Measurements from ENCODE around the gene IMPDH1.
"Not testable (repeated sequence)": the region's sequence is repeated elsewhere in the genome, so short reads cannot be mapped to it uniquely, and the experiment has no call there.

Gene IMPDH1

DNA sequence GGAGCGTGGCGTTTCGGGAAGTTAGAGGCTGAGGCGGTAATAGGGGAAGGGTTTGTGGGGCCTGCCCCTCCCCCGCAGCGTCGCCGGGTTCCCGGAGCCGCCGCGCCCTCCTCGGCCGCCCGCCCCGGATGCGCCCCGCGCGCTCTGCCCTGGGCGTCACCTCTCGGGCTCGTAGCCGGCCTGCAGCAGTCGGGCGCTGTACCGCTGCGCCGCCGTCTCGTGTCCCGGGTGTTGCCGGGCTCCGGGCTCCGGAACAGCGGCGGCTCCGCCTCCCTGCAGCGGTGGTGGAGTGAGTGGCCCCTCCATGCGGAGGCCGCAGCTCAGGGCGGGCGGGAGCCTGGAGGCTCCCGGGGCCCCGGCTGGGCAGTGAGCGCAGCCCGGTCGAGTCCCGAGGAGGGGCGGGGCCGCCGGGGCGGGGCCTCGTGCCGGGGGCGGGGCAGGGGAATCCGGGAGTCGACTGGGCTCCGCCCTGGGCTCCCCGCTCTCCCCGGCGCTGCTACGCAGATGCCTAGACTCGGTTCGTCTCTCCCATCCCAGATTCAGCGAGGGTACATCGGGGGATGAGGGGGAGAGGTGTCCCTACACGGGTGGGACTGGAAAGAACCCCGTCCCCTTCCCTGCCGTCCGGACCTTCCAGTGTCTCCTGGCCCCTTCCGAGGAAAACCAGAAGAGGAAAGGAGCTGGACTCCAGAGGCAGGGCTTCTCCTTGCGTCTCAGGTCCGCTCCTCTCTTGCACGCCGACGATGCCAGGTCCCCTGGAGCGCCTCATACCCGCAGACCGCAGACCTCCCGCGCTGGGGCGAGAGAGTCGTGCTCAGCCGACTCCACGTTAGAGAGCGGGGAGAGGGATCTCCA lies at the start of gene IMPDH1:
IMPDH1 (minus strand) TSS at position 387 of the 855 bp plus-strand sequence; CDS start at position 306, 81 bp downstream.
- DNase-seq (ENCODE audit: low read depth in 1 of 2, low spot score in 1 of 2), result peak; percentile 76 to 84

DNA sequence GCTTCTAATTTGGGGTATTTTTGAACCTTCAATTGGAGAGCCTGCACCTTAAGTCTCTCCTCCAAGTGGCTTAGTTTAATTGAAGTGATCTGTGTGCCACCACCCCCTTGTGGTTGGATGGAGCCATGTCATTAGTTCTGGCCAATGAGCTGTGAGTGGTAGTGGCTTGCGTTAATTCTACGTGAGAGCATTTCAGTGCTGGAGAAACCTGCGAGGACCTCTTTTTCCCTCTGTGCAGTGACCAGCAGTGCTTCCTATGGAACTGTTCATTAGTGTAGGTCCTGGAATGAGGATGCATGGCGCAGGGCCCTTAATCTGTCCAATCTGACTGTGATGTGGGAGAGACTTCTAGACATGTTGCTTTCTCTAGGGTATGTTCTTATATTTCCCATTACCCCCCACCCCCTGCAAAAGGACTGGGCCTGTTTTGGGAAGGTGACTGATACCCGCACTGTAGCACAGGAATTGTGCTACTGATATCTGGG lies 49.7 kb upstream of the IMPDH1 start:
- peak; percentile 18 to 49 for DNase-seq (ENCODE audit: low read depth in 1 of 2, low spot score in 1 of 2)

DNA sequence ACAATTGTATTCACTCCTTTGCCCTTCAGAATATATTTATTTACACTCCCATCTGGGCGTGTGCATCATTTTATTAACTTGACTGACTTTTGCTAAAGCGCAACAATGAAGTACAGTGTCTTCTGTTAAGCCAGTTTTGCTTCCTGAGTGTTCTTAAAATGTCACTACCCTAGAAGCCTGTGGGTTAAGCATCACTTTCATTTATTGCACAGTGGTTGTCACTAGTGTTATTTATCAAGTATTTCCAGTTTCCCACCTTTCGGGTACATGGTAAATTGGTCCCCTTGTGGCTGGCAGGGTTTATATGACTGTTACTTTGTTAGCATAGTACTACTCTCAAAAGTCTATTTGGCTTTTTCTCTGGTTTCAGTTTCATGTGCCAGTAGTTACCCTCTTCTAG lies 49.2 kb upstream of the IMPDH1 start:
- DNase-seq (ENCODE audit: low read depth in 1 of 2, low spot score in 1 of 2), result peak in 1 of 2 donors; percentile 27

DNA sequence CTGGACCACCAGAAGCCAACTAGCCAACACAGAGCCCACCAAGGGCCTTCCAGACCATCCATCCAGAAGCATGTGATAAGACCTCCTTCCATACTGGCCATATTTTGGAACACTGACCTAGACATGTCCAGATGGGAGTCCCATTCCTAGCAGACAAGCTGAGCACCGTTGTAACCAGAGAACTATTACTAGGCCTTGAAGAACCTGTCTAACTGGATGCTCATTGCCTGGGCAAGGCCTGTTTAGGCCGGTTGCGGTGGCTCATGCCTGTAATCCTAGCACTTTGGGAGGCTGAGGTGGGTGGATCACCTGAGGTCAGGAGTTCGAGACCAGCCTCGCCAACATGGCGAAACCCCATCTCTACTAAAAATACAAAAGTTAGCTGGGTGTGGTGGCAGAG lies 47.6 kb upstream of the IMPDH1 start:
- not testable (repeated sequence) for DNase-seq (ENCODE audit: low read depth in 1 of 2, low spot score in 1 of 2)

DNA sequence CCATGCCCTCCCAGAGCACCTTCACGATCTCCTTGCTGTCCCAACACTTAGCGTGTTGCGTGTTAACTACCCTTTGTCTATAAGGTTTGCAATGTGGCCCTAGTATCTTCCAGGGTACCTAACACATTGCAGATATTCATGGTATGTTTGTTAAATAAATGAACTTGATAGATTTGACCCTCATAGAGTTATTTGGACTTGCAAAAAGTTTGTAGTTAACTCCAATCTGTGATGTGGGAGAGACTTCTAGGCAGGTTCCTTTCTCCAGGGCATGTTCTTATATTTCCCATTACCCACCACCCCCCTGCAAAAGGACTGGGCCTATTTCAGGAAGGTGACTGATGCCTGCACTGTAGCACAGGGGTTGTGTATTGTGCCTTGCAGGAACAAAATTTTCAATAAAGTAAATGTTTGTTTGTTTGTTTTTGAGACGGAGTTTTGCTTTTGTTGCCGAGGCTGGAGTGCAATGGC lies 46.5 kb upstream of the IMPDH1 start:
- no peak for DNase-seq (ENCODE audit: low read depth in 1 of 2, low spot score in 1 of 2)

DNA sequence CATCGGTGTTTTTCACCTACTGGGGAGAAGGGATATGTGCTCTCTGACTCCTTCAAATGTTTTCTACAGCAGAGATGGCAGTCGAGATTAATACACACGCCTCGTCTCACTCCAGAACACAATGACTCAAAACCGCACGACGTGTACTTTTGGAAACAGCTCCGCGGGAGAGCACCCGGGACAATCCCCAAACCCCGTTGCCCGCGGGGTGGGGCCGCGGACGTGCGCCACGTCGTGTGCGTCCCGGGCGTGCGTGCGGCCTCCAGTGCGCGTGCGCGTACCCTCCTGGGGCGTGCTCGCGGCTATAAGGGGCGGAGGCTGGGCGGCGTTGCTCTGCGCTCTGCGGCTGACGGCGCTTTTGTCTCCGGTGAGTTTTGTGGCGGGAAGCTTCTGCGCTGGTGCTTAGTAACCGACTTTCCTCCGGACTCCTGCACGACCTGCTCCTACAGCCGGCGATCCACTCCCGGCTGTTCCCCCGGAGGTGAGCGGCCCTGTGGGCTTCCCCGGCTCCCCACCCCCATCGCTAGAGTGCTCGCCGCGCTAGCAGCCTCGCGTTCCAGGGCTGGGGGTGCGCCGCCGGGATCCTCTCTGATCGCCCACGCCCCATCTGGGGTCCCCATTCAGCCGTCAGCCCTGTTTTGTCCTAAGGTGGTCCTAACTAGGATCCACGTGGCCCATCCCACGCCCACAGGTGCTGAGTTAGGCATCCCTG lies 45.9 kb upstream of the IMPDH1 start, which contains the start of gene HILPDA:
HILPDA (plus strand) TSS at position 336 of the 712 bp plus-strand sequence. CDS start 1,391 bp downstream, outside the sequence.
- DNase-seq (ENCODE audit: low read depth in 1 of 2, low spot score in 1 of 2), result peak; percentile 87 to 95

DNA sequence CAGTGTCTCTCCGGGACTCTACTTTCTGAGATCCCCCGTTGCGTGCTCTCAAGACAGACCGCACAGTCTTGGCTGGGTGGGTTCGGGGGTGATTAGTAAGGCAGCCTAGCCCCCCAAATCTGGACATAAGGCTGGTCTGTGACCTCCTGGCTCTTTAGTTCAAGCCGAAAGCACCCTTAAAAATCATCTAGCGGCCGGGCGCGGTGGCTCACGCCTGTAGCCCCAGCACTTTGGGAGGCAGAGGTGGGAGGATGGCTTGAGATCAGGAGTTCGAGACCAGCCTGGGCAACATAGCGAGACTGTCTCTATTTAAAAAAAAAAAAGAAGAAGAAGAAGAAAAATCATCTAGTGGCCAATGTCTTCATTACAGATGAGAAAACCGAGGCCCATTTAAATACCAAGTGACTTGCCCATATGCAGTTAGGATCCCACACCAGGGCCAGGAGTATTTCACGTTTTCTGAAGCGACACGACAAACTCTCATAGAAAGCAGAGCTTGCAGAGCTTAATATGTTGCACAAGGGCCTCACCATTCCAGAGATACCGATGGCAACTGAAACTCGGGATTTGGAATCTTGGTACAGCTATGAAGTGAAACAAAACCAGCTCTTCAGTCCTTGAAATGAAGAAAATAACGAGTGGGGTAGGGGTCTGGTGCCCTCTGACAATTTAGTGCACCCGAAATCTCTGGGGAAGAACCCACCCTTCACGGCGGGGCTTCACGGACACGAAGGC lies 45.2 kb upstream of the IMPDH1 start:
- no peak for DNase-seq (ENCODE audit: low read depth in 1 of 2, low spot score in 1 of 2)

DNA sequence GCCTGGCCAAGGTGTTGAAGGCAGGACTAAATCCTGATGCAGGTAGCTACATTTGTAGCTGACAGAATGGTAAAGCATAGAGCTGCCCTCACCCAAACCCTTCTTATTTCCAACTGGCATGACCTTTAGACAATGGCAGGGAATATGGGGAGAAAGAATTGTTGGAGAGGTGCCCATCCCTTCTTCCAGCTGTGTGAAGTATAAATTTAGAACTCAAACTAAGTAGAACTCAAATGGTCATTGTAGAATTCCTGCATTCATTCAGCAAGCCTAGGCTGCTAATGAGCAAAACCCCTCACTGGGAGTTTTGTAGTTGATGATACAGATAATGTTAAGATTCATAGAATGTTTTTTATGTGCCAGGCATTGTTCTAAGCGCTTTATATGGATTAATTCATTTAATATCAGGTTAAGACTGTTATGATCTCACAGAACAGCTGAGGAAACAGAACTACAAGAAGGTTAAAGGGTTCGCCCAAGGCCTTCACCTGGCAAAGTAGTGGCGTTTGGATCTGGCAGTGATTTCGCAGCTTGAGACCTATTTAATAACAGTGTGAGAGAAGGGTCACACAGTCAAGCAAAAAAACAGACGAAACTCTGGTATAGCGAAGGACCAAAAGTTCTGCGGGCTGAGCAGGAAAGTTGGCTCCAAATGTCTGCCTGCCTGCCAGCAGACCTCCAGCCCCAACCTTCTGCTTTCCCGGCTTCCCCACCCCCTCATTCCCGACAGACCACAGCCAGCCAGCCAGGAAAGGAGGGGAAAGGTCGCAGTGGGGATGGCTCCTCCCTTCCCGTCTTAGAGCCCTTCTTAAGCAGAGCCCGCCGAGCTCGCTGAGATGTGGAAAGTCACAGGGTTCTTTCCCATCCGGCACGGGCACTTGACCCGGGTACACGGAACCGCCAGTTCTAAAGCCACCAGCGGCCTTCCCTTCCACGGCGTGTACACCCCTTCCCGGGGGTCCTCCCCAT lies 44.3 kb upstream of the IMPDH1 start:
- no peak for DNase-seq (ENCODE audit: low read depth in 1 of 2, low spot score in 1 of 2)

DNA sequence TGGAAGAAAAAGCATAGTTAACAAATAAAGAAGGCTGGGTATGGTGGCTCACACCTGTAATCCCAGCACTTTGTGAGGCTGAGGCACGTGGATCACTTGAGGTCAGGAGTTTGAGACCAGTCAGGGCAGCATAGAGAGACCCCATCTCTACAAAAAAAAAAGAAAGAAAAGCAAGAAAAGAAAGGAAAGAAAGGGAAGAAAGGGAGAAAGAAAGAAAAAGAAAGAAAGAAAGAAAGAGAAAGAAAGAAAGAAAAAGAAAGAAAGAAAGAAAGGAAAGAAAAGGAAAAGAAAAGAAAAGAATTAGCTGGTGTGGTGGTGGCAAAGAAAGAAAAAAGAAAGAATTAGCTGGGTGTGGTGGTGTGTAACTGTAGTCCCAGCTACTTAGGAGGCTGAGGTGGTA lies 42.8 kb upstream of the IMPDH1 start:
- no peak for DNase-seq (ENCODE audit: low read depth in 1 of 2, low spot score in 1 of 2)

DNA sequence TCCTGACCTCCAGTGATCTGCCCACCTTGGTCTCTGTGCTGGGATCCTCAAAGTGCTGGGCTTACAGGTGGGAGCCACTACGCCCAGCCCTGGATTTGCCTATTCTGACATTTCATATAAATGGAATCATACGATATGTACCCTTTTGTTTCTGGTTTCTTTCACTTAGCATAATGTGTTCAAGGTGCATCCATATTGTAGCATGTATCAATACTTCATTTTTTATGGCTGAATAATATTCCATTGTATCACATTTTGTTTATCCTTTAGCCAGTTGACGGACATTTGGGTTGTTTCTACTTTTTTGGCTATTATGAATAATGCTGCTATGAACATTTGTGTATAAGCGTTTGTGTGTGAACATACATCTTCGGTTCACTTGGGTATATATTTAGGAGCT lies 41.1 kb upstream of the IMPDH1 start:
- no peak for DNase-seq (ENCODE audit: low read depth in 1 of 2, low spot score in 1 of 2)

DNA sequence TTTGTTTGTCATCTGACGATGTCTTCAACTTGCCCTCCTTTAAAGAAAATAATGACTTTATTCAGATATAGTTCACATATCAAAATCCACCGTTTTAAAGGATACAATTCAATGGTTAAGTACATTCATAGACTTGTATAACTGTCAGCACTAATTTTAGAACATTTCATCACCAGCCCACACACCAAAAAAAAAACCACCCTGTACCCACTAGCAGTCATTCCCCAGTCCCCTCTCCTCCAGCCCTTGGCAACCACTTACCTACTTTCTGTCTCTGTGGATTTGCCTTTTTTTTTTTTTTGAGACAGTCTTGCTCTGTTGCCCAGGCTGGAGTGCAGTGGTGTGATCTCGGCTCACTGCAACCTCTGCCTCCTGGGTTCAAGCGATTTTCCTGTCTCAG lies 40.6 kb upstream of the IMPDH1 start:
- DNase-seq (ENCODE audit: low read depth in 1 of 2, low spot score in 1 of 2), result no peak

DNA sequence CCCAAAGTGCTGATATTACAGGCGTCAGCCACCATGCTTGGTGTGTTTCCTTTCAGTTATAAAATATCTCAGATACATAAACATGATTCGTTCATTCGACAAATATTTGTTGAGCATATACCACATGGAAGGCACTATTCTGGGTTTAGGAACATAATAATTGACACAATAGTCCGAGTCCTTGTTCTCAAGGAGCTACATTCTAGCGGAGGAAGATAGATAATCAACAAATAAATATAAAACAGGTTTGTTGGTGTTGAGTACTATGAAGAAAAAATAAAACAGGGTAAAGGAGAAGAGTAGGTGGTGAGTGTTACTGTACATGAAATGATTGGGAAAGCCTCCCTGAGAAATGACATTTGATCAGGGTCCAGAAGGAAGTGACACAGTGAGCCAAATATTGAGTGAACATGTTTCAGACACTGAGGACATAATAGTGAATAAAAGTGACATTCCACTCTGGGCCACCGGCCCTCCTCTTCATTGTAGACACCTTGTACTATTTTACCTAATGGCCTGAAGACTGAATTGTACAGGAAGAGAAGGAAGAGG lies 39.0 kb upstream of the IMPDH1 start:
- DNase-seq (ENCODE audit: low read depth in 1 of 2, low spot score in 1 of 2), result no peak

DNA sequence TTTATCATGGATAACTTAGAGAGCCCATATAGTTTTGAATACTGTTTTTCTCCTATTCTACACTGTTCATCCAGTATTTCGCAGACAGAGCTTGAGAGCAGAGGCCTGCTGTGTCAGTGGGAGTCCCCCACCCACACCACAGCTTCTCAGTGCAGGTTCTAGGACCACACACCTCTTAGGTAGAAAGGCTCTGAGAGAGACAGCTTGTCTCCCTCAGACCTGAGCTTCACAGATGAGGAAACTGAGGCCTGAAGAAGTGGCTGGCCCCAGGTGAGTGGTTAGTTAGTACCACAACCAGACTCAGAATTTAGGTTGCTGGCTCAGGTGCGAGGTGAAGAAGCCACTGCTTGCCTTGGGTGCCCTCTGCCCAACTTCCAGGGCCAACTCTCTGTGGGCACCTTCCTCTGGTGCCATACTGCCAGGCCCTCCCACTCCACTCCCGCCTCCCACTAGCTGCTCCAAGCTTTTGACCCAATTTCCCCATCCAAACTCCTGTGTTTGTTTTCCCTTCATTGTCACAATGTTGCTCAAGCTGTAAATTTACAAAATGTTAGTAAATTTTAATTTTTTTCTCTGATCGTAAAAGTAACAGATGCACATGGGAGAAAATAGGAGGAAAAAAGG lies 38.3 kb upstream of the IMPDH1 start:
- DNase-seq (ENCODE audit: low read depth in 1 of 2, low spot score in 1 of 2), result no peak

DNA sequence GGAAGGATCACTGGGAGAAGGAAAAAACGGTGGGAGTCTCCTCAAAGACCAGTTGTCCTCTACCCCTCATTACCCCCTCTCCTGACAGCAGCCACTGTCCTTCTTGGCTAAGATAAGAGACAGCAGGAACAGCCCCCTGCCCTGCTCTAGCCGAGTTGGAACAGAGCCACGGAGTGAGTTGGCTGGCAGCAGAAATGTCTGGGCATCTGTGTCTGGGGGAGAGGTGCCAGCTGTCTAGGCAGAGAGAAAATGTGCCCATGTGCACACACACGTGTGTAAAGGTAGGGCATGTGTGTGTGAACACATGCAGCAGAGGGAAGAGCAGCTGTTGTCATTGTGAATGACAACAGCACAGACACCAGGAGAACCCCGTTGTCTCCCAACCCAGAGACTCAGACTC lies 36.5 kb upstream of the IMPDH1 start:
- DNase-seq (ENCODE audit: low read depth in 1 of 2, low spot score in 1 of 2), result no peak

DNA sequence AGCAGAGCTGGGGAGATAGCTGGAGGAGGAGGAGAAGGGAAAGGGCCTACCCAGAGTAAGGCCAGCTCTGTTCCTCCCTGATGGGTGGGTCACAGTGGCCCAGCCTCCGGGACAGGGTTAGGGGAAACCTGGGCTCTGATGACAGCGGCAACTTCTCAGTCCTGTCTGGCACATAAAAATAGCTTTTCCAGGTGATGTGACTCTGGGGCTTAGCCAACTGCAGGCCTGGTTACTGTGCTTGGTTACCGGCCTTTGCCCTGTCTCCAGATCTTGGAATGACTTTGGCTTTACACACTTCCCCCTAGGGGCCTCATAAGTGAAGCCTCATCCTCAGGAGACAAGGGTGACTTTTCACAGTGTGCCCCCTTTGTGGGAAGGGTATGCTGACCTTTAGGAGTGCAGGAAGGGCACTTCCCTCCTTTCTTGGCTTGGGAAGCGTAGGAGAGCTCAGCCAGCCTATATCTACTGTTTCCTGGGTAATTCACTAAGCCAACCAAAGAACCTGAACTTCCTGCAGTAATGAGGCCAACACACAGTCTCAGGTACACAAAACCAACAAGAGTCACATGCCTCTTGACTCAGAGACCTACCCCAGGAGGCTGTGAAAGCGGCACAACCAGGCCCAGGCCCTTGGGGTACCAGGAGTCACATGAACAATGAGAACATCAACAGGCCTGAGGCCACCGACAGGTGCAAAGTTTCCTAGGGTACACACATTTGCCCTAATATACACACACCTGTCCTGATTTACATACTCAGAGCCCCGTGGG lies 34.2 kb upstream of the IMPDH1 start:
- DNase-seq (ENCODE audit: low read depth in 1 of 2, low spot score in 1 of 2), result no peak

DNA sequence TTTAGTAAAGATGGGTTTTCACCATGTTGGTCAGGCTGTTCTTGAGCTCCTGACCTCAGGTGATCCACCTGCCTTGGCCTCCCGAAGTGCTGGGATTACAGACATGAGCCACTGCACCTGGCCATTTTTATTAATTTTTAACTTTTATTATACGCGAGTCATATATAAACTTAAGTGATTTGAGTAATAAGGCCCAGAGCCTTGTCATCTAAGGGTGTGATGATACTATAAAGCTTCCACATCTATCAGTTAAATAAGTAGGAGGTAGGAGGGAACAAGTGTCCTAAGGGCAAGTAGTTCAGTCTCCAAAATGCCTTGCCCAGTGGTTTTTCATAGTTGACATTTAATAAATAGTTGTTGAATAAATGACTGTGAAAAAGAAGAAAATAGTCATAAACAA lies 32.6 kb upstream of the IMPDH1 start:
- no peak for DNase-seq (ENCODE audit: low read depth in 1 of 2, low spot score in 1 of 2)

DNA sequence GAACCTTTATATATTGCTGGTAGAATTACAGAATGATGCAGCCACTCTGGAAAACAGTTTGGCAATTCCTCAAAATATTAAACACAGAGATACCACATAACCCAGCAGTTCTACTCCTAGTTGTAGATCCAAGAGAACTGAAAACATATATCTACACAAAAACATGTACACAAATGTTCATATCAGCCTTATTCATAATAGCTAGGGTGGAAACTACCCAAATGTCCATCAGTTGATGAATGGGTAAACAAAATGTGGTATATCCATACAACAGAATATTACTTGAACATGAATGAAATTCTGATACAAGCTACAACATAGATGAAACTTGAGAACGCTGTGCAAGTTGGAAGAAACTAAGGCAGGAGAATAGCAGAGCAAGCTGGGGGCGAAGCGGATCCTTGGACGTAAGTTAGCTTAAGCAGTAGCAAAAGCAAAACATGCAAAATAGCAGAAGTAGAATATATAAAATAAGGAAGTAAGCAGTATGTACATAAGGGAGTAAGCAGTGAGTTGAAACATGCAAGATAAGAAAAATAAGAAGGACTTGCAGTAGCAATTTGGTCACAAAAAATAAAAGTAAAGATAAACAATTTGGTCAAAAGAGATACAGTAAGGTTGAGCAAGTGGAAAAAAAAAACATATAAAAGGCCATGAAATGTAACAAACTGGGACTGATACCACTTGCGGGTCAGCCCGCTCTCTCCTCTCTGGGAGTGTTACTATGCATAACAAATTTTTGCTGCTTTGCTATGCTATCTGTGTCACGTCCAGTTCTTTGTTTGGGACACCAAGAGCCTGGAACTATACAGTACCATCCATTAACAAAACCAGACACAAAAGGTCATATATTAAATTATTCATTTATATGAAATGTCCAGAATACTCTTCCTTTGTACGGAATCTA lies 27.9 kb upstream of the IMPDH1 start:
- no peak for DNase-seq (ENCODE audit: low read depth in 1 of 2, low spot score in 1 of 2)

DNA sequence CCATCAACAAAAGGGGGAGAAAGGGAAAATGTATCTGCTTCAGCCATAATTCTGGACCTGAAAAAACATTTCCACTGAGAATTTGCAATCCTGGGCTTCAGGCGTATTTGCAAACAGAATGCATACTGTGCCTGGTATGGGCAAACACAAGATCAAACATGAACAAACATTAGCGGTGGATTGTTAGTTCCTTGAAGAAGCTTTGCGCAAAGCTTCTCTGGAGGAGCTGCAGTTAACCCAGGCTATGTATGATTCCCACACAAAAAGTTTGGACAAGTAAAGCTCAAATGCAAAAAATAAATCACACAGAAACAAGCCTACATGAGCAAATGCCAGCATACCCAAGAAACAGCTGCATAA lies 25.5 kb upstream of the IMPDH1 start:
- no peak for DNase-seq (ENCODE audit: low read depth in 1 of 2, low spot score in 1 of 2)
